ENCODE measurements around the gene PPP6R3. TPM values are rescaled to one million over a fixed set of nuclear protein-coding genes. Genes with fewer than 3 reads are reported as not detected.

Gene PPP6R3
- total and polyA plus RNA-seq, 12 donors: 40.2 to 180 (median 89.0) TPM

- Histone ChIP-seq H3K4me3 (no peak overlapping the region), H3K9me3 (replicated peaks in 1 of 3) (no peaks in the 10 kb centered on the region), H3K27me3 (no peaks in the 10 kb centered on the region), H3K36me3 (replicated peaks in 1 of 2) (no peaks in the 10 kb centered on the region), H3K4me1 (replicated peaks in 1 of 2) (peaks cover 8 to 64% of the 10 kb centered on the region in 2 donors), H3K27ac (no peak overlapping the region)
- 13 to 21% (median 14%) methylated on average over 2 of the region's 2 CpGs for WGBS, 4 donors
- no peak for TF ChIP-seq POLR2A (IDR thresholded peaks at IDR 0.05)
- TF ChIP-seq, protein P1, sequence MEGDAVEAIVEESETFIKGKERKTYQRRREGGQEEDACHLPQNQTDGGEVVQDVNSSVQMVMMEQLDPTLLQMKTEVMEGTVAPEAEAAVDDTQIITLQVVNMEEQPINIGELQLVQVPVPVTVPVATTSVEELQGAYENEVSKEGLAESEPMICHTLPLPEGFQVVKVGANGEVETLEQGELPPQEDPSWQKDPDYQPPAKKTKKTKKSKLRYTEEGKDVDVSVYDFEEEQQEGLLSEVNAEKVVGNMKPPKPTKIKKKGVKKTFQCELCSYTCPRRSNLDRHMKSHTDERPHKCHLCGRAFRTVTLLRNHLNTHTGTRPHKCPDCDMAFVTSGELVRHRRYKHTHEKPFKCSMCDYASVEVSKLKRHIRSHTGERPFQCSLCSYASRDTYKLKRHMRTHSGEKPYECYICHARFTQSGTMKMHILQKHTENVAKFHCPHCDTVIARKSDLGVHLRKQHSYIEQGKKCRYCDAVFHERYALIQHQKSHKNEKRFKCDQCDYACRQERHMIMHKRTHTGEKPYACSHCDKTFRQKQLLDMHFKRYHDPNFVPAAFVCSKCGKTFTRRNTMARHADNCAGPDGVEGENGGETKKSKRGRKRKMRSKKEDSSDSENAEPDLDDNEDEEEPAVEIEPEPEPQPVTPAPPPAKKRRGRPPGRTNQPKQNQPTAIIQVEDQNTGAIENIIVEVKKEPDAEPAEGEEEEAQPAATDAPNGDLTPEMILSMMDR (IDR thresholded peaks at IDR 0.05): no peak
- intact Hi-C loops (cut with DNase I): no loop called here
- DNase-seq: no peak
These were observed 45.0 kb downstream of the PPP6R3 start for GRCh38 chr11:68505596-68505995.

GRCh38 chr11:68506908-68507307 lies 46.4 kb downstream of the PPP6R3 start:
- Histone ChIP-seq H3K9me3 (replicated peaks in 1 of 3) (no peaks in the 10 kb centered on the region), H3K36me3 (replicated peaks in 1 of 2) (no peaks in the 10 kb centered on the region), H3K4me1 (replicated peaks in 1 of 2) (peaks cover 8 to 67% of the 10 kb centered on the region in 2 donors), H3K27me3 (no peaks in the 10 kb centered on the region), H3K4me3 (no peak overlapping the region), H3K27ac (no peak overlapping the region)
- intact Hi-C loops (cut with DNase I): no loop called here
- TF ChIP-seq, protein P1 (IDR thresholded peaks at IDR 0.05): no peak
- no peak for TF ChIP-seq POLR2A (IDR thresholded peaks at IDR 0.05)
- DNase-seq: no peak
- 93 to 97% (median 96%) methylated on average over 3 of the region's 3 CpGs for WGBS, 4 donors

DNA sequence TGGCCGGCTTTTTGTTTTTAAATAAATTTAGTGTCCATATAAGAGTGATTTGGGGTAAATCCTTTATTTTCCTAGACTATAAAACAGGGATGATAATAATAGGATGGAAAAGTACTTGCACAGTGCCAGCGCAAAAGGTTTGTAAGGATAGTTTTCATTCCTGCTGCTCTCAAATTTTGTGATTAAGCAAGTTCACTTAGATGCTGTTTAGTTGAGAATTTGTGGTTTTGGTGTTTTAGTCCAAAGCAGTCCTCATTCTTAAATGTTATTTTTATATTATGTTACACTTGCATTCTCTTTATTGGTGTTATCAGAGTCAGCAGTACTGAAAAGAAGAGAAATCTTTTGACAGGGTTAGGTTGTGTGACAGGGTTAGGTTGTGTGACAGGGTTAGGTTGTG lies 47.9 kb downstream of the PPP6R3 start:
- Histone ChIP-seq H3K9me3 (replicated peaks in 1 of 3) (no peaks in the 10 kb centered on the region), H3K27me3 (no peaks in the 10 kb centered on the region), H3K4me3 (no peak overlapping the region), H3K27ac (no peak overlapping the region), H3K4me1 (replicated peaks in 1 of 2) (peaks cover 8 to 59% of the 10 kb centered on the region in 2 donors), H3K36me3 (replicated peaks in 1 of 2) (no peaks in the 10 kb centered on the region)
- intact Hi-C loops (cut with DNase I): no loop called here
- WGBS, 4 donors: 50 to 95% (median 91%) methylated on average over 2 of the region's 2 CpGs
- no peak for TF ChIP-seq POLR2A (IDR thresholded peaks at IDR 0.05)
- TF ChIP-seq, protein P1 (IDR thresholded peaks at IDR 0.05): no peak
- no peak for DNase-seq

DNA sequence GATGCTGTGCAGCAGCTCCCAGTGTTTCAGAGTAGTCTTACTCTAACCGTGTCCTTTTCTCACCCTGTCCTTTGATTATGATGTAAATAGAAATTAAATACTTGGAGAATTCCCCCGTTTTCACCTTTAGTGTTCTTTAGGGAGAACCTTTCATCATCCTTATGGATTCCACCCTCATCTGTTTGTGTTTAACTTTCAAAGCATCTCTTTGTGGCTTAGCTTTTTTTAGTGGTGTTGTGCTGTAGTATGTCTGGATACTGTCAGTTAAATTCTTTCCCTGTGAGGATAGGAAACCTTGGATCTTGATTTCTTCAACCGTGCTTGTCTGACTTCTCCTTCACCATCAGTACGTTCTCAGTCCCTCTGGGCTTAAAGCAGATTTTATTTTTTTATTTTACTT lies 48.5 kb downstream of the PPP6R3 start:
- Histone ChIP-seq H3K36me3 (replicated peaks in 1 of 2) (no peaks in the 10 kb centered on the region), H3K9me3 (replicated peaks in 1 of 3) (no peaks in the 10 kb centered on the region), H3K27me3 (no peaks in the 10 kb centered on the region), H3K4me1 (replicated peaks in 1 of 2) (peaks cover 1 to 52% of the 10 kb centered on the region in 2 donors), H3K4me3 (no peak overlapping the region), H3K27ac (no peak overlapping the region)
- TF ChIP-seq POLR2A (IDR thresholded peaks at IDR 0.05): no peak
- TF ChIP-seq, protein P1 (IDR thresholded peaks at IDR 0.05): no peak
- intact Hi-C loops (cut with DNase I): no loop called here
- DNase-seq: no peak
- WGBS, 4 donors: 34 to 58% (median 46%) methylated on average over 4 of the region's 4 CpGs
